LNCaP clone FGC (cell line): ENCODE results near the gene ADGRV1.

Experiments used
- DNase-seq: peaks from one replicate; pipeline ENCODE4 v3.0.0-alpha.2; 2011; ENCODE audit warnings: low read depth
- H3K4me3 ChIP-seq: 2 replicates; pipeline ENCODE4 v1.5.1; 2011; ENCODE audit warnings: mild to moderate bottlenecking, low read depth, low read length, control low read depth
- CTCF ChIP-seq: IDR thresholded peaks from 2 replicates; pipeline ENCODE4 v1.5.1; 2012; ENCODE audit warnings: mild to moderate bottlenecking; ENCODE audit not compliant: control insufficient read depth, insufficient read depth; ENCODE audit errors: extremely low read depth

Gene ADGRV1

GRCh38 chr5:91144491-91145332, 586.1 kb downstream of the ADGRV1 start:
- DNase-seq, result no peak
- no peak for TF ChIP-seq CTCF
- no peak overlapping the region for H3K4me3 ChIP-seq

- no peak overlapping the region for H3K4me3 ChIP-seq
- DNase-seq, result no peak
- no peak for TF ChIP-seq CTCF
Observed at GRCh38 chr5:91145333-91145620, 586.7 kb downstream of the ADGRV1 start.

- H3K4me3 ChIP-seq, result no peak overlapping the region
- no peak for TF ChIP-seq CTCF
- DNase-seq, result no peak
Observed at GRCh38 chr5:91146230-91146629, 587.6 kb downstream of the ADGRV1 start.

GRCh38 chr5:91146905-91147600, 588.5 kb downstream of the ADGRV1 start:
- no peak for DNase-seq
- no peak overlapping the region for H3K4me3 ChIP-seq
- no peak for TF ChIP-seq CTCF

GRCh38 chr5:91150234-91150633, 591.6 kb downstream of the ADGRV1 start:
- no peak for TF ChIP-seq CTCF
- no peak overlapping the region for H3K4me3 ChIP-seq
- no peak for DNase-seq

GRCh38 chr5:91150636-91151035, 592.0 kb downstream of the ADGRV1 start:
- no peak overlapping the region for H3K4me3 ChIP-seq
- no peak for DNase-seq
- no peak for TF ChIP-seq CTCF

- DNase-seq, result peak; percentile 54
- H3K4me3 ChIP-seq, result no peak overlapping the region
- no peak for TF ChIP-seq CTCF
Observed at GRCh38 chr5:91151947-91152346, 593.4 kb downstream of the ADGRV1 start.
